GM12891 (cell line): ENCODE data around the gene STRN.
"Not testable (repeated sequence)": the region's sequence is repeated elsewhere in the genome, so short reads cannot be mapped to it uniquely, and the experiment has no call there.

ENCODE experiments used
- DNase-seq: peaks from one replicate; pipeline ENCODE4 v3.0.0; 2011; ENCODE audit warnings: low spot score; ENCODE audit not compliant: insufficient read length
- FAIRE-seq: peaks from 2 replicates; lab custom pipeline; 2011; peaks lifted over from hg19 to GRCh38; lab: Jason Lieb, UNC
- PAX5 ChIP-seq: IDR thresholded peaks from 2 replicates; pipeline ENCODE4 v1.6.1; 2011; ENCODE audit warnings: low read length, moderate library complexity, mild to moderate bottlenecking; ENCODE audit not compliant: insufficient read depth, severe bottlenecking
- POLR2A ChIP-seq: IDR thresholded peaks from 2 replicates; pipeline ENCODE4 v1.6.1; 2011; ENCODE audit warnings: low read depth, low read length, control low read depth
- POLR2AphosphoS5 ChIP-seq: IDR thresholded peaks from 2 replicates; pipeline ENCODE4 v1.6.1; 2011; ENCODE audit warnings: low read depth, low read length, control low read depth
- POU2F2 ChIP-seq: IDR thresholded peaks from 2 replicates; pipeline ENCODE4 v1.6.1; 2011; ENCODE audit warnings: low read depth, mild to moderate bottlenecking, control low read depth, low read length, moderate library complexity
- SPI1 ChIP-seq: IDR thresholded peaks from 2 replicates; pipeline ENCODE4 v1.6.1; 2011; ENCODE audit warnings: low read depth, low read length, control low read depth
- TAF1 ChIP-seq: IDR thresholded peaks from 2 replicates; pipeline ENCODE4 v1.6.1; 2011; ENCODE audit warnings: low read depth, low read length, control low read depth

STRN gene

DNA sequence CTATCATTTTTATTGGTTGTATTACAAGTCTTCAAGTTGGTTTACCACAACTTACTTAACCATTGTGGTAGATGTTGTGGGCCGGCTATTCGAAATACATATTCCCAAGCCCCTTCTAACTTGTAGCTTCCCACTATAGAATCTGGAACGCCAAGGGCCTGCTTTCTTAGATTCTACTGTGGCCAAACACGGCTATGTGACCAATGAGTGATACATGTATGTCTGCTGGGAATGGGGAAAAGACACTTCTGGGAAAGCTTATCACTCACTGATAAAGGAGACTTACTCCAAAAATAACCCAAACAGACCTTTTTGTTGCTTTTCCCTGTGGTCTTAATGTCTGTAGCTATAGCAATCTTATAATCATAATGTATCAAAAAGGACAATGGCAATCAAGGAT, 24.5 kb downstream of the STRN start:
- TF ChIP-seq POLR2AphosphoS5 = no peak
- TF ChIP-seq SPI1 = no peak
- TF ChIP-seq PAX5 = no peak
- TF ChIP-seq POU2F2 = no peak
- no peak for TF ChIP-seq TAF1
- TF ChIP-seq POLR2A = no peak
- no peak for DNase-seq
- no peak for FAIRE-seq

GRCh38 chr2:36936526-36936925, 29.8 kb downstream of the STRN start:
- not testable (repeated sequence) for FAIRE-seq, DNase-seq

DNA sequence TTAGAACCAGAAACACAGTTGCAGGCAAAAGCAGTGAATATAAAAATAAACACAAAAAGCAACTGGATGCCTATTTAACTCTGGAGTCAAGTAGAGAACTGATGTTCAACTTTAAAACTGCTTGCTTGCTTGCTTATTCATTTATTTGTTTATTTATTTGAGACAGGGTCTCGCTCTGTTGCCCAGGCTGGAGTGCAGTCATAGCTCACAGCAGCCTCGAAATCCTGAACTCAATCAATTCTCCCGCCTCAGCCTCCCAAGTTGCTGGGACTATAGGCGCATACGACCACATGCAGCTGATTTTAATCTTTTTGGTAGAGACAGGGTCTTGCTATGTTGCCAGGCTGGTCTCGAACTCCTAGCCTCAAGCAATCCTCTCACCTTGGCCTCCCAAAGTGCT, 34.6 kb downstream of the STRN start:
- DNase-seq, FAIRE-seq: not testable (repeated sequence)

- not testable (repeated sequence) for DNase-seq, FAIRE-seq
These were observed 35.4 kb downstream of the STRN start for GRCh38 chr2:36930787-36931410.

GRCh38 chr2:36926175-36927132, 39.9 kb downstream of the STRN start:
- not testable (repeated sequence) for DNase-seq, FAIRE-seq

DNA sequence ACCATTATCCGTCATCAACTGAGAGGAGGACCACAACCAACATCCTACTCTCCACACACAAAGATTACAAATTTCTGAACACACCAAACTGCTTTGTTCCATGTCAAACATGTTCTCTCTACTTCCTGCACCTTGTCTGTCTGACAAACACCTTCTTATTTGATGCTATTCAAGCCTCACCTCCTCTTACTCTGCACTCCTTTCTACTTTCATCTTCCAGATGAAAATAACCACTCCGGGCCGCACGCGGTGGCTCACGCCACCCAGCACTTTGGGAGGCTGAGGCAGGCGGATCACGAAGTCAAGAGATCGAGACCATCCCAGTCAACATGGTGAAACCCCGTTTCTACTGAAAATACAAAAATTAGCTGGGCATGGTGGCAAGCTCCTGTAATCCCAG, 43.7 kb downstream of the STRN start:
- FAIRE-seq, DNase-seq: not testable (repeated sequence)

- FAIRE-seq (no peak), DNase-seq (no peak)
- TF ChIP-seq POLR2A = no peak
- no peak for TF ChIP-seq SPI1
These were observed 44.4 kb downstream of the STRN start for GRCh38 chr2:36921984-36922383.

DNA sequence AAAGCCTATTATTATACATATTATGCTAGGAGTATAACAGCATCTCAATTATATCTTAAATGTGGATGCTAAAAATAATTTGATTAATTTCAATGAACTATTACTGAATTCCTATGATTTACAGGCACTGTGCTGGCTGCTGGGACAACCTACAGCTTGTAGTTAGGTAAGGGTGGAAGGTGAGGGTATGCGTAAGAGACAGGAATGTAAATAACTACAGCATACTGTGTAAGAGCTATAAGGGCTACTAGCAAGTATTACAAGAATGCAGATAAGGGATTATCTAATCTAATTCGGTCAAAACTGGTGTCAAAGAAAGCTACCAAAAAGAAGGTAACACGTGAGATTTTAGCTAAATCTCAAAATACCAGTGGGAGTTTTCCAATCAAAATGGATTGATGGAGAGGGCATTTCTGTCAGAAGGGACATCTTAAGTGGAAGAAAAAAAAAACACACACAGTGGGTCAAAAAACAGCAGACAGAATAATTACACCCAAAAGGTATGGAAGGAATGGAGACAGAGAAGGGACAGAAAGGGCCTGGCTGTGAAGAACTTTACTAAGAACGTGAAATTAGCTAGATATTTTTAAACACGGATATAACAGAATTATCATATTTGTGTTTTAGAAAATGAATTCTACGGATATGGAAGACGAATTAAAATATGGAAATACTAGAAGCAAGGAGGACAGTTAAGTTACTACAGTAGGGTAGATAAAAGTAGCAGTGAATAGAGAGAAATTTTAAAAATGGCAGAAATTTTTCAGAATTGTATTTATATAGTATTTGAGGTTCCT, 47.1 kb downstream of the STRN start:
- no peak for FAIRE-seq
- TF ChIP-seq PAX5 = no peak
- no peak for DNase-seq

DNA sequence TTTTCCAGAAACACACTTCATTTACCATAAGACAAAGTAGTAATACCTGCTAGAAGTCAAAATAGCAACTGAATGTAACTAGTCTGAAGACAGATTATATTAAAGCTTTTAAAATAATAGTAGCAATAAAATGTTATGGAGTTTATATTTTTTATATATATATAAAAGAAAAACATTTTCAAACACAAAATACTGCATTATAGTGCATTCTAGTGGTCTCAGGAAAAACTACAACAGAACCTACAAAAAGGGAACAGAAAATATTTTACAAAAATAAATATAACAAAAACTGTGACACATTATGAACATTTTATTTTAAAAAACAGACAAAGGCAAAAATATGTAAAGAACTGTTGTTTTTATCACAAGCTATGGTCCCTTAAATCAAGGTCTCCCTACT, 48.0 kb downstream of the STRN start:
- TF ChIP-seq POLR2AphosphoS5 = no peak
- no peak for TF ChIP-seq SPI1
- TF ChIP-seq POLR2A = no peak
- no peak for TF ChIP-seq POU2F2
- TF ChIP-seq PAX5 = no peak
- TF ChIP-seq TAF1 = no peak
- no peak for DNase-seq
- no peak for FAIRE-seq

GRCh38 chr2:36915627-36916026, 50.7 kb downstream of the STRN start:
- no peak for FAIRE-seq
- no peak for TF ChIP-seq SPI1
- no peak for TF ChIP-seq POLR2A
- TF ChIP-seq TAF1 = no peak
- no peak for TF ChIP-seq PAX5
- no peak for TF ChIP-seq POU2F2
- no peak for TF ChIP-seq POLR2AphosphoS5
- no peak for DNase-seq

DNA sequence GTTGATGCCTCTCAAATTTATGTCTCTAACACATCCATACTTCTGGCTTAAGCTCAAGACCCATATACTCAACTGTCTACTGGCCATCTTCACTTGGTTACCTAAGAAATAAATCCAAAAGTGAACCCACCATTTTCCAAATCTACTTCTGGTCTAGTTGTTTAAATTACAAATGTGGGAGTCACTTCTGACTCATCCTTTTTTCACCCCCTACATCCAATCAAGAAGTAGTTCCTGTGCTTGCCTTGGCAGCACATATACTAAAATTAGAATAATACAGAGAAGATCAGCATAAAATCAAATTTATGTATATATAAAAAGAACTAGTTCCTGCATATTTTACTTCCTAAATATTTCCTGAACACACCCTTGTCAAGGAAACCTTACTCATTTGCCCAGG, 53.6 kb downstream of the STRN start:
- FAIRE-seq (no peak), DNase-seq (no peak)
- TF ChIP-seq POLR2A (no peak), SPI1 (no peak), TAF1 (no peak), POLR2AphosphoS5 (no peak), PAX5 (no peak), POU2F2 (no peak)
